ENCODE results near the gene CDC40. TPM values are rescaled to one million over a fixed set of nuclear protein-coding genes. Genes with fewer than 3 reads are reported as not detected.

Gene CDC40
- total RNA-seq, 1 donor from 2014 or later = 21.5 TPM

DNA sequence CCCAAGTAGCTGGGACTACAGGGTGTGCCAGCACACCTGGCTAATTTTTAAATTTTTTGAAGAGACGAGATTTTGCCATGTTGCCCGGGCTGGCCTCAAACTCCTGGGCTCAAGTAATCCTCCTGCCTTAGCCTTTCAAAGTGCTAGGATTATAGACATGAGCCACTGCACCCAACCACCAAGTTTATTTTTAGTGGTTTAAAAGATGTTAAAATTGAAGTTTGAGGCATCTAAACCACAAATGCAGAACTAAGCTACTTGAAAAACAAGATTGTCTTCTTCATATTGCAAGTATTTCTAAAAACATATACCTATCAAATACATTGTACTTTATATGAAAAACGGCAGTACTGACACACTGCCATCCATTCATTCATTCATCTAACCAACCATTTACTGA is 32.4 kb upstream of the CDC40 start:
- no peak overlapping the region for H3K27ac Mint-ChIP-seq

DNA sequence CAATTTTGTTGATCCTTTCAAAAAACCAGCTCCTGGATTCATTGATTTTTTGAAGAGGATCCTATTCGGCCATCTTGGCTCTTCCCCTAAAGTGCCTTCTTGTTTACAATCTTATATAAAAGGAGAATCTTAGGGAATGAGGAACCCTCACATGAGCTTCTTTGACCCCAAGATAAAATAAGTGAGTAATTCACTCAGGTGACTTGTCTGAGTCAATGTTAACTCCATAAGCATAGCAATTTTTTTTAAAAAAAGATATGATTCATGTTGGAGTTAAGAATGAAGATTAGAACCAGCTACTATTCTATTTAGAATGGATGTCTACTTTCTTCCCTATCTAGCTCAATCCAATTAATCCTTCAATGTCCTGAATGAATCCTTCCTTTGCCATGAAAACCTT is 21.7 kb upstream of the CDC40 start:
- Mint-ChIP-seq H3K4me1 (ENCODE audit: low read depth) (no peaks in the 10 kb centered on the region), H3K27ac (no peak overlapping the region), H3K36me3 (ENCODE audit: insufficient read depth) (peaks cover 14% of the 10 kb centered on the region), H3K9me3 (ENCODE audit: low read depth) (peaks cover 11% of the 10 kb centered on the region), H3K4me3 (ENCODE audit: low read depth) (no peak overlapping the region), H3K27me3 (no peaks in the 10 kb centered on the region)
- DNase-seq (ENCODE audit: low spot score, unreplicated experiment) = no peak
- TF ChIP-seq, protein P1, sequence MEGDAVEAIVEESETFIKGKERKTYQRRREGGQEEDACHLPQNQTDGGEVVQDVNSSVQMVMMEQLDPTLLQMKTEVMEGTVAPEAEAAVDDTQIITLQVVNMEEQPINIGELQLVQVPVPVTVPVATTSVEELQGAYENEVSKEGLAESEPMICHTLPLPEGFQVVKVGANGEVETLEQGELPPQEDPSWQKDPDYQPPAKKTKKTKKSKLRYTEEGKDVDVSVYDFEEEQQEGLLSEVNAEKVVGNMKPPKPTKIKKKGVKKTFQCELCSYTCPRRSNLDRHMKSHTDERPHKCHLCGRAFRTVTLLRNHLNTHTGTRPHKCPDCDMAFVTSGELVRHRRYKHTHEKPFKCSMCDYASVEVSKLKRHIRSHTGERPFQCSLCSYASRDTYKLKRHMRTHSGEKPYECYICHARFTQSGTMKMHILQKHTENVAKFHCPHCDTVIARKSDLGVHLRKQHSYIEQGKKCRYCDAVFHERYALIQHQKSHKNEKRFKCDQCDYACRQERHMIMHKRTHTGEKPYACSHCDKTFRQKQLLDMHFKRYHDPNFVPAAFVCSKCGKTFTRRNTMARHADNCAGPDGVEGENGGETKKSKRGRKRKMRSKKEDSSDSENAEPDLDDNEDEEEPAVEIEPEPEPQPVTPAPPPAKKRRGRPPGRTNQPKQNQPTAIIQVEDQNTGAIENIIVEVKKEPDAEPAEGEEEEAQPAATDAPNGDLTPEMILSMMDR (IDR thresholded peaks at IDR 0.05; ENCODE audit: unreplicated experiment) = no peak

More for the DNA sequence above, 32.4 kb upstream of the CDC40 start:
- TF ChIP-seq, protein P1 (IDR thresholded peaks at IDR 0.05; ENCODE audit: unreplicated experiment) = no peak
- Mint-ChIP-seq H3K9me3 (ENCODE audit: low read depth) (no peaks in the 10 kb centered on the region), H3K4me1 (ENCODE audit: low read depth) (no peaks in the 10 kb centered on the region), H3K36me3 (ENCODE audit: insufficient read depth) (peaks cover 14% of the 10 kb centered on the region), H3K27me3 (no peaks in the 10 kb centered on the region), H3K4me3 (ENCODE audit: low read depth) (no peak overlapping the region)
- no peak for DNase-seq (ENCODE audit: low spot score, unreplicated experiment)

DNA sequence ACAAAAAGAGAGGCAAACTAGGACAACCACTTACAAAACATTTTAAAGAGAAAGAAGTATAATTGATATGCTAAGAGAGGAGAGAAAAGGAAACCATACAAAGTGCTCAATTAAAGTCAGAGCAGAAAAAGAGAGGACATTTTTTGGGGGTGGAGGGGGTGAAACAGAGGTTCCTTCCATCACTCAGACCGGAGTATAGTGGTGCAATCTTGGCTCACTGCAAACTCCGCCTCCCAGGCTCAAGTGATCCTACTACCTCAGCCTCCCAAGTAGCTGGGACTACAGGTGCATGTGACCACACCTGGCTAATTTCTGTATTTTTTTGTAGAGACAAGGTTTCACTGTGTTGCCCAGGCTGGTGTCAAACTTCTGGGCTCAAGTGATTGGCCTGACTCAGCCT is 10.1 kb upstream of the CDC40 start:
- Mint-ChIP-seq H3K36me3 (ENCODE audit: insufficient read depth) (peaks cover 3% of the 10 kb centered on the region), H3K4me1 (ENCODE audit: low read depth) (peaks cover 14% of the 10 kb centered on the region), H3K27ac (no peak overlapping the region), H3K9me3 (ENCODE audit: low read depth) (no peaks in the 10 kb centered on the region), H3K4me3 (ENCODE audit: low read depth) (no peak overlapping the region), H3K27me3 (no peaks in the 10 kb centered on the region)
- TF ChIP-seq, protein P1 (IDR thresholded peaks at IDR 0.05; ENCODE audit: unreplicated experiment) = no peak
- DNase-seq (ENCODE audit: low spot score, unreplicated experiment) = no peak

DNA sequence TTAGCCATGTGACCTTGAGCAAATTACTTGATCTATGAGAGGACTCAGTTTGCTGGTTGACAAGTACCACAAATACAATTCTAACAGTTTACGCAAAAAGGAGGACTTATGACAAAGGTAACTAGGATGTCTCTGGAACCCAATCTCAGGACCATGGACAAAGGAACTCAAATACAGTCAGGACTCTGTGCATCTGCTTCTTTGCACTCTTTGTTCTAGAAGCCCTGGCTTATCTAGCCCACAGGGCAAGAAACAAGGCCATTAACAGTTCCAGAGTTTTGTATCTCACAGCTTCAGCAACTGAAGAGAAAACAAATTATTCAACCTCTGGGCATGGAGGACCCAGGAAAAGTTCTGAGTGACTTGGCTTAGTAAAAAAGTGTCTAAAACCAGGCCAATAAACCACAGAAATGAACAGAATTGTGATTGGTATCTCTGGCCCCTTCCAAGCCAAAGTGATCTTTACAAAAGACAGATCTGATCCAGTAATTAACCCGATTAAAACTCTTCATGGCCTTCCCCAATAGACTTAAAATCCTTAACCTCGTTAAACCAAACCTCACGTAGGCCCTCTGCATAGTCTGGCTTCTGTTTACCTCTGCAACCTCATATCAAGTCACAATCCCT is 6.6 kb upstream of the CDC40 start:
- no peak for DNase-seq (ENCODE audit: low spot score, unreplicated experiment)
- TF ChIP-seq, protein P1 (IDR thresholded peaks at IDR 0.05; ENCODE audit: unreplicated experiment) = no peak
- no peak overlapping the region for H3K4me3 Mint-ChIP-seq (ENCODE audit: low read depth)

GRCh38 chr6:110178626-110179405 is 1.4 kb upstream of the CDC40 start:
- no peaks in the 10 kb centered on the region for H3K36me3 Mint-ChIP-seq (ENCODE audit: insufficient read depth)
- H3K27me3 Mint-ChIP-seq = no peaks in the 10 kb centered on the region
- peaks cover 19% of the 10 kb centered on the region for H3K4me1 Mint-ChIP-seq (ENCODE audit: low read depth)
- TF ChIP-seq, protein P1 (IDR thresholded peaks at IDR 0.05; ENCODE audit: unreplicated experiment) = peak; percentile 53
- peak overlapping the region; percentile 72 for H3K27ac Mint-ChIP-seq
- H3K4me3 Mint-ChIP-seq (ENCODE audit: low read depth) = peak overlapping the region; percentile 90
- no peaks in the 10 kb centered on the region for H3K9me3 Mint-ChIP-seq (ENCODE audit: low read depth)
- peak; percentile 26 for DNase-seq (ENCODE audit: low spot score, unreplicated experiment)

More for the DNA sequence above, 6.6 kb upstream of the CDC40 start:
- Mint-ChIP-seq H3K27ac (peak overlapping the region; percentile 23), H3K9me3 (ENCODE audit: low read depth) (no peaks in the 10 kb centered on the region), H3K27me3 (no peaks in the 10 kb centered on the region), H3K4me1 (ENCODE audit: low read depth) (peaks cover 21% of the 10 kb centered on the region), H3K36me3 (ENCODE audit: insufficient read depth) (peaks cover 3% of the 10 kb centered on the region)
